Epithelial cell of proximal tubule (primary cell): ENCODE results near the gene ZNF587. TPM values are rescaled to one million over a fixed set of nuclear protein-coding genes. Genes with fewer than 3 reads are reported as not detected.

Experiments
- DNase-seq: peaks from one replicate; pipeline ENCODE4 v3.0.0-alpha.2; 2011; ENCODE audit warnings: low read depth
- H3K4me3 ChIP-seq: 2 replicates; pipeline ENCODE4 v1.5.1; 2011; ENCODE audit warnings: low read depth, mild to moderate bottlenecking, low read length
- total RNA-seq: library from RNA; depleted of rRNA; stranded (reverse); fragments of >200 nt; gene quantifications from 2 replicates; pipeline ENCODE4 v1.2.3, GENCODE V29; 2015
- TF ChIP-seq, protein P1 (sequence below): conservative IDR thresholded peaks from 2 replicates; pipeline ENCODE4 v1.5.1; 2012; ENCODE audit warnings: low read depth, mild to moderate bottlenecking, low read length

ZNF587 gene
- total RNA-seq, 1 donor from 2014 or later = 14.4 TPM

DNA sequence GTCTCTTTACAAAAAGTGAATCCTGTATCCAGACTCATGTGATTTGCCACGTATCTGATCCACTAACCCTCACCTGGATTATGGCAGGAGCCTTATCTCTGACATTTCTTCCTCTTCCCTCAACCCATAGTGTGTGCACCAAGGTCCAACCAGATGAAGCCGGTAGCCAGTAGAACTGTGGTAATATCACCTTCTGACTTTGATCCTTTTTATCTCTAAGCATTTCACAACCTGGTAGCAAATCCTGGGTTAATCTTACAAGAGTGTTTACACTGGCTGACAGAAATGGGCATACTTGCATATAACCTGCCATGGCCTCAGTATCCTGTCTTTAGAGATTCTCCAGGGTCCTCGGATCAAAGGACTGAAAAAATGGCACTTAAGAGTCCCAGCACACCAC is 64.9 kb downstream of the ZNF587 start:
- DNase-seq = no peak
- TF ChIP-seq, protein P1, sequence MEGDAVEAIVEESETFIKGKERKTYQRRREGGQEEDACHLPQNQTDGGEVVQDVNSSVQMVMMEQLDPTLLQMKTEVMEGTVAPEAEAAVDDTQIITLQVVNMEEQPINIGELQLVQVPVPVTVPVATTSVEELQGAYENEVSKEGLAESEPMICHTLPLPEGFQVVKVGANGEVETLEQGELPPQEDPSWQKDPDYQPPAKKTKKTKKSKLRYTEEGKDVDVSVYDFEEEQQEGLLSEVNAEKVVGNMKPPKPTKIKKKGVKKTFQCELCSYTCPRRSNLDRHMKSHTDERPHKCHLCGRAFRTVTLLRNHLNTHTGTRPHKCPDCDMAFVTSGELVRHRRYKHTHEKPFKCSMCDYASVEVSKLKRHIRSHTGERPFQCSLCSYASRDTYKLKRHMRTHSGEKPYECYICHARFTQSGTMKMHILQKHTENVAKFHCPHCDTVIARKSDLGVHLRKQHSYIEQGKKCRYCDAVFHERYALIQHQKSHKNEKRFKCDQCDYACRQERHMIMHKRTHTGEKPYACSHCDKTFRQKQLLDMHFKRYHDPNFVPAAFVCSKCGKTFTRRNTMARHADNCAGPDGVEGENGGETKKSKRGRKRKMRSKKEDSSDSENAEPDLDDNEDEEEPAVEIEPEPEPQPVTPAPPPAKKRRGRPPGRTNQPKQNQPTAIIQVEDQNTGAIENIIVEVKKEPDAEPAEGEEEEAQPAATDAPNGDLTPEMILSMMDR = no peak
- H3K4me3 ChIP-seq = no peak overlapping the region

Other genes starting within 250 kb of the ZNF587 start
- gene ZNF530, start 250.0 kb upstream of the ZNF587 start, total RNA-seq = 5.4 and 10.3 TPM in 2 replicates
- gene ZNF134, start 235.6 kb upstream of the ZNF587 start, total RNA-seq = 11.9 and 16.8 TPM in 2 replicates
- 2.7 and 6.6 TPM in 2 replicates for gene ZNF211, start 216.7 kb upstream of the ZNF587 start, total RNA-seq
- gene ZSCAN4, start 180.9 kb upstream of the ZNF587 start, total RNA-seq = not detected in 2 replicates
- 1.8 and 8.0 TPM in 2 replicates for gene ZNF551, start 167.9 kb upstream of the ZNF587 start, total RNA-seq
- 1.4 and 2.1 TPM in 2 replicates for gene ZNF154, start 140.7 kb upstream of the ZNF587 start, total RNA-seq
- 1.3 and 3.0 TPM in 2 replicates for gene ZNF671, start 122.2 kb upstream of the ZNF587 start, total RNA-seq
- gene ZNF776, start 103.0 kb upstream of the ZNF587 start, total RNA-seq = 8.6 and 9.0 TPM in 2 replicates
- 6.7 and 6.9 TPM in 2 replicates for gene ZNF586, start 80.2 kb upstream of the ZNF587 start, total RNA-seq
- 7.0 and 8.9 TPM in 2 replicates for gene ZNF552, start 34.9 kb upstream of the ZNF587 start, total RNA-seq
- 11.3 and 14.7 TPM in 2 replicates for gene ZNF587B, start 19.6 kb upstream of the ZNF587 start, total RNA-seq
- gene ZNF814, start 39.2 kb downstream of the ZNF587 start, total RNA-seq = 9.3 and 16.9 TPM in 2 replicates
- 4.4 and 6.3 TPM in 2 replicates for gene ZNF417, start 66.7 kb downstream of the ZNF587 start, total RNA-seq
- 1.3 and 1.5 TPM in 2 replicates for gene ZNF418, start 85.5 kb downstream of the ZNF587 start, total RNA-seq
- 1.5 and 2.9 TPM in 2 replicates for gene ZNF256, start 97.8 kb downstream of the ZNF587 start, total RNA-seq
- not detected in 2 replicates for gene C19orf18, start 124.7 kb downstream of the ZNF587 start, total RNA-seq
- 6.2 and 23.6 TPM in 2 replicates for gene ZNF606, start 153.0 kb downstream of the ZNF587 start, total RNA-seq
- 0.22 and 0.69 TPM in 2 replicates for gene ZSCAN1, start 184.2 kb downstream of the ZNF587 start, total RNA-seq
- 1.7 and 3.5 TPM in 2 replicates for gene ZNF135, start 209.4 kb downstream of the ZNF587 start, total RNA-seq
- gene ZSCAN18, start 248.4 kb downstream of the ZNF587 start, total RNA-seq = 23.9 and 40.1 TPM in 2 replicates